HEK293 (cell line): ENCODE data around the gene KRTAP1-5.

ENCODE experiments used
- CTCF ChIA-PET: fragments of 350-600 bp; formaldehyde crosslinking; extraction: SDS; loops from one replicate; lab custom pipeline; 2021; ENCODE audit warnings: antibody characterized with exemption; lab: Yijun Ruan, JAX
- POLR2A ChIA-PET: fragments of 300-600 bp; formaldehyde crosslinking; extraction: SDS; loops from one replicate; lab custom pipeline; 2020; ENCODE audit warnings: antibody characterized with exemption, inconsistent platforms; lab: Yijun Ruan, JAX
- H3K27ac ChIP-seq: fragments of 200-500 bp; sonication (Bioruptor generic); 2 replicates; pipeline ENCODE4 v1.5.1; 2014; ENCODE audit warnings: low read depth, low read length, control low read depth, inconsistent platforms; ENCODE audit errors: extremely low read depth
- H3K36me3 ChIP-seq, 2 experiments: fragments of 200-500 bp in 1 of 2; sonication (Bioruptor generic) in 1 of 2; 1 replicate in 1 of 2; 2 replicates in 1 of 2; pipeline ENCODE4 v1.5.1; 2014 to 2017; ENCODE audit warnings: inconsistent platforms in 2 of 2, low read length in 2 of 2; ENCODE audit not compliant: control insufficient read depth in 2 of 2, insufficient read depth in 1 of 2
- H3K4me1 ChIP-seq: fragments of 200-500 bp; sonication (Bioruptor generic); 2 replicates; pipeline ENCODE4 v1.5.1; 2014; ENCODE audit warnings: mild to moderate bottlenecking, low read length, inconsistent platforms; ENCODE audit not compliant: control insufficient read depth, insufficient read depth
- H3K4me3 ChIP-seq: 2 replicates; pipeline ENCODE4 v1.5.1; 2011; ENCODE audit warnings: low read depth, mild to moderate bottlenecking, control low read depth, low read length, moderate library complexity
- H3K9me3 ChIP-seq: fragments of 200-500 bp; sonication (Bioruptor generic); 2 replicates; pipeline ENCODE4 v1.5.1; 2014; ENCODE audit warnings: low read depth, low read length, inconsistent platforms; ENCODE audit not compliant: control insufficient read depth, insufficient read depth
- EGR2 ChIP-seq: fragments of 450-650 bp; formaldehyde crosslinking; IDR thresholded peaks from 2 replicates; pipeline ENCODE4 v1.5.1; 2016; ENCODE audit warnings: low read depth, missing biosample characterization, missing genetic modification characterization
- GLI4 ChIP-seq: fragments of 450-650 bp; formaldehyde crosslinking; IDR thresholded peaks from 2 replicates; pipeline ENCODE4 v1.5.1; 2016; ENCODE audit warnings: missing biosample characterization, missing genetic modification characterization
- SP3 ChIP-seq: fragments of 450-650 bp; formaldehyde crosslinking; IDR thresholded peaks from 2 replicates; pipeline ENCODE4 v1.5.1; 2016; ENCODE audit warnings: missing biosample characterization, missing genetic modification characterization
- TRIM28 ChIP-seq: IDR thresholded peaks from 2 replicates; pipeline ENCODE4 v1.6.1; 2011; ENCODE audit warnings: low read length, control low read depth, borderline replicate concordance
- ZFP37 ChIP-seq: fragments of 450-650 bp; formaldehyde crosslinking; IDR thresholded peaks from 2 replicates; pipeline ENCODE4 v1.5.1; 2016; ENCODE audit warnings: missing biosample characterization, missing genetic modification characterization
- ZFP41 ChIP-seq: fragments of 450-650 bp; formaldehyde crosslinking; IDR thresholded peaks from 2 replicates; pipeline ENCODE4 v1.5.1; 2016; ENCODE audit warnings: missing biosample characterization, missing genetic modification characterization, borderline replicate concordance
- ZFP69B ChIP-seq: fragments of 450-650 bp; formaldehyde crosslinking; IDR thresholded peaks from 2 replicates; pipeline ENCODE4 v1.5.1; 2016; ENCODE audit warnings: missing biosample characterization, missing genetic modification characterization
- ZNF140 ChIP-seq: fragments of 450-650 bp; formaldehyde crosslinking; IDR thresholded peaks from 2 replicates; pipeline ENCODE4 v1.5.1; 2016; ENCODE audit warnings: missing biosample characterization, missing genetic modification characterization
- ZNF23 ChIP-seq: fragments of 450-650 bp; formaldehyde crosslinking; IDR thresholded peaks from 2 replicates; pipeline ENCODE4 v1.5.1; 2016; ENCODE audit warnings: missing biosample characterization, missing genetic modification characterization, borderline replicate concordance
- ZNF266 ChIP-seq: fragments of 450-650 bp; formaldehyde crosslinking; IDR thresholded peaks from 2 replicates; pipeline ENCODE4 v1.5.1; 2016; ENCODE audit warnings: missing biosample characterization, missing genetic modification characterization, low read depth
- ZNF274 ChIP-seq, 2 experiments: fragments of 200-500 bp in 1 of 2; fragments of 450-650 bp in 1 of 2; sonication (Bioruptor generic) in 1 of 2; formaldehyde crosslinking in 1 of 2; IDR thresholded peaks; 2 replicates each; pipeline versions ENCODE4 v1.5.1 to v1.6.1; 2014 to 2016; ENCODE audit warnings: borderline replicate concordance in 1 of 2, inconsistent platforms in 1 of 2, low read length in 1 of 2, missing biosample characterization in 1 of 2, missing genetic modification characterization in 1 of 2
- ZNF280C ChIP-seq: fragments of 450-650 bp; formaldehyde crosslinking; IDR thresholded peaks from 2 replicates; pipeline ENCODE4 v1.5.1; 2016; ENCODE audit warnings: missing biosample characterization, missing genetic modification characterization
- ZNF354C ChIP-seq: fragments of 450-650 bp; formaldehyde crosslinking; IDR thresholded peaks from 2 replicates; pipeline ENCODE4 v1.5.1; 2016; ENCODE audit warnings: missing biosample characterization, missing genetic modification characterization, low read depth, borderline replicate concordance
- ZNF488 ChIP-seq: fragments of 450-650 bp; formaldehyde crosslinking; IDR thresholded peaks from 2 replicates; pipeline ENCODE4 v1.5.1; 2016; ENCODE audit warnings: missing biosample characterization, missing genetic modification characterization
- ZNF530 ChIP-seq: fragments of 450-650 bp; formaldehyde crosslinking; IDR thresholded peaks from 2 replicates; pipeline ENCODE4 v1.5.1; 2016; ENCODE audit warnings: low read depth, missing biosample characterization, missing genetic modification characterization
- ZNF76 ChIP-seq: fragments of 450-650 bp; formaldehyde crosslinking; IDR thresholded peaks from 2 replicates; pipeline ENCODE4; 2016; ENCODE audit warnings: low read depth, missing biosample characterization, missing genetic modification characterization, borderline replicate concordance
- ZNF830 ChIP-seq: fragments of 450-650 bp; IDR thresholded peaks from 2 replicates; pipeline ENCODE4 v1.5.0; 2018; ENCODE audit warnings: missing biosample characterization, missing genetic modification characterization, low read depth, mild to moderate bottlenecking, moderate library complexity
- ZNF837 ChIP-seq: fragments of 450-650 bp; formaldehyde crosslinking; IDR thresholded peaks from 2 replicates; pipeline ENCODE4 v1.5.1; 2016; ENCODE audit warnings: missing biosample characterization, missing genetic modification characterization
- TF ChIP-seq, protein P1 (sequence below): fragments of 450-650 bp; IDR thresholded peaks from 2 replicates; pipeline ENCODE4 v1.5.1; 2018; ENCODE audit warnings: missing biosample characterization, mild to moderate bottlenecking, missing genetic modification characterization
- TF ChIP-seq, protein P2 (sequence below): fragments of 450-650 bp; formaldehyde crosslinking; conservative IDR thresholded peaks from 2 replicates; pipeline ENCODE4 v1.5.1; 2016; ENCODE audit warnings: low read depth, missing biosample characterization, missing genetic modification characterization

The KRTAP1-5 gene

GRCh38 chr17:41008811-41009210 lies 18.2 kb downstream of the KRTAP1-5 start, which contains the start of gene KRTAP3-1:
Gene KRTAP3-1 (minus strand): TSS chr17:41009128. CDS start chr17:41009074, 54 bp downstream.
- Histone ChIP-seq H3K4me3 (no peak within 1 kb of the TSS), H3K36me3 (no peaks in the 10 kb centered on the region)
- CTCF ChIA-PET, result interaction anchor here (0.5 kb wide), 1 partner anchor 640 kb away, joined by 3 read pairs; no protein-coding TSS in a partner anchor
- TF ChIP-seq ZNF266 (tag by site-specific recombination) (no peak), EGR2 (tag by site-specific recombination) (no peak), ZFP69B (tag by site-specific recombination) (no peak), ZNF76 (tag by site-specific recombination) (no peak), ZFP37 (tag by site-specific recombination) (no peak), TRIM28 (no peak), ZNF274 (IDR thresholded peaks at IDR 0.05; ENCODE audit: low read length) (no peak), ZNF274 (tag by site-specific recombination; IDR thresholded peaks at IDR 0.05; ENCODE audit: borderline replicate concordance) (no peak), GLI4 (tag by site-specific recombination) (no peak)
- TF ChIP-seq, protein P1, sequence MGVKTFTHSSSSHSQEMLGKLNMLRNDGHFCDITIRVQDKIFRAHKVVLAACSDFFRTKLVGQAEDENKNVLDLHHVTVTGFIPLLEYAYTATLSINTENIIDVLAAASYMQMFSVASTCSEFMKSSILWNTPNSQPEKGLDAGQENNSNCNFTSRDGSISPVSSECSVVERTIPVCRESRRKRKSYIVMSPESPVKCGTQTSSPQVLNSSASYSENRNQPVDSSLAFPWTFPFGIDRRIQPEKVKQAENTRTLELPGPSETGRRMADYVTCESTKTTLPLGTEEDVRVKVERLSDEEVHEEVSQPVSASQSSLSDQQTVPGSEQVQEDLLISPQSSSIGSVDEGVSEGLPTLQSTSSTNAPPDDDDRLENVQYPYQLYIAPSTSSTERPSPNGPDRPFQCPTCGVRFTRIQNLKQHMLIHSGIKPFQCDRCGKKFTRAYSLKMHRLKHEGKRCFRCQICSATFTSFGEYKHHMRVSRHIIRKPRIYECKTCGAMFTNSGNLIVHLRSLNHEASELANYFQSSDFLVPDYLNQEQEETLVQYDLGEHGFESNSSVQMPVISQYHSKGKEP, result no peak
- TF ChIP-seq, all 188 proteins: peak for 0
- Histone ChIP-seq H3K9me3 (no peaks in the 10 kb centered on the region), H3K4me1 (no peaks in the 10 kb centered on the region), H3K27ac (no peak within 1 kb of the TSS)
- POLR2A ChIA-PET, result no interaction called here

DNA sequence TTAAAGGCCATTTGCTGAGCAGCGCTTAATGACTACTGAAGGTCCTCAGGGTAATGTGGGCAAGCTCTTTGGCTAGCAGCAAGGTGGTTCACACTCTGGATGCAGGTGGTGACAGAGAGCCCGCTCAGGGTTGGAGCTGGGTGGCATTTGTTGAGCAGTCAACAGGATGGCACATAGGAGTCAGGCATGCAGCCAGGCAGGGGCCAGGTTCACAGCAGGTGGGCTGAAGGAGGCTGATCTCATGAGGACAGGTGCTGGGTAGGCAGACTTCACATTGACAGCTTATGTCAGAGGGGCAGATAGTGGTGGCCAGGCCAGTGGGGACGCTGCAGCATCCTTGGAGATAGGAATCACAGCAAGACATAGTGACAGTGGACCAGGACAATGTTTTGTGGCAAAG lies 22.6 kb downstream of the KRTAP1-5 start:
- CTCF ChIA-PET, result no interaction called here
- POLR2A ChIA-PET, result no interaction called here
- no peak overlapping the region for H3K4me3 ChIP-seq
- no peaks in the 10 kb centered on the region for H3K4me1 ChIP-seq
- TF ChIP-seq ZNF488 (no peak), ZNF837 (tag by site-specific recombination) (no peak), ZNF140 (tag by site-specific recombination) (no peak)
- H3K27ac ChIP-seq, result no peak overlapping the region
- no peaks in the 10 kb centered on the region for H3K9me3 ChIP-seq
- H3K36me3 ChIP-seq, result no peaks in the 10 kb centered on the region

- CTCF ChIA-PET, result no interaction called here
- H3K4me1 ChIP-seq, result no peaks in the 10 kb centered on the region
- H3K27ac ChIP-seq, result no peak overlapping the region
- POLR2A ChIA-PET, result no interaction called here
- H3K36me3 ChIP-seq, result no peaks in the 10 kb centered on the region
- TF ChIP-seq ZNF354C (no peak), ZNF830 (no peak), ZNF280C (no peak), ZFP41 (tag by site-specific recombination) (no peak), SP3 (tag by site-specific recombination) (no peak), ZNF23 (tag by site-specific recombination) (no peak), ZNF530 (tag by site-specific recombination) (no peak)
- TF ChIP-seq, protein P2, sequence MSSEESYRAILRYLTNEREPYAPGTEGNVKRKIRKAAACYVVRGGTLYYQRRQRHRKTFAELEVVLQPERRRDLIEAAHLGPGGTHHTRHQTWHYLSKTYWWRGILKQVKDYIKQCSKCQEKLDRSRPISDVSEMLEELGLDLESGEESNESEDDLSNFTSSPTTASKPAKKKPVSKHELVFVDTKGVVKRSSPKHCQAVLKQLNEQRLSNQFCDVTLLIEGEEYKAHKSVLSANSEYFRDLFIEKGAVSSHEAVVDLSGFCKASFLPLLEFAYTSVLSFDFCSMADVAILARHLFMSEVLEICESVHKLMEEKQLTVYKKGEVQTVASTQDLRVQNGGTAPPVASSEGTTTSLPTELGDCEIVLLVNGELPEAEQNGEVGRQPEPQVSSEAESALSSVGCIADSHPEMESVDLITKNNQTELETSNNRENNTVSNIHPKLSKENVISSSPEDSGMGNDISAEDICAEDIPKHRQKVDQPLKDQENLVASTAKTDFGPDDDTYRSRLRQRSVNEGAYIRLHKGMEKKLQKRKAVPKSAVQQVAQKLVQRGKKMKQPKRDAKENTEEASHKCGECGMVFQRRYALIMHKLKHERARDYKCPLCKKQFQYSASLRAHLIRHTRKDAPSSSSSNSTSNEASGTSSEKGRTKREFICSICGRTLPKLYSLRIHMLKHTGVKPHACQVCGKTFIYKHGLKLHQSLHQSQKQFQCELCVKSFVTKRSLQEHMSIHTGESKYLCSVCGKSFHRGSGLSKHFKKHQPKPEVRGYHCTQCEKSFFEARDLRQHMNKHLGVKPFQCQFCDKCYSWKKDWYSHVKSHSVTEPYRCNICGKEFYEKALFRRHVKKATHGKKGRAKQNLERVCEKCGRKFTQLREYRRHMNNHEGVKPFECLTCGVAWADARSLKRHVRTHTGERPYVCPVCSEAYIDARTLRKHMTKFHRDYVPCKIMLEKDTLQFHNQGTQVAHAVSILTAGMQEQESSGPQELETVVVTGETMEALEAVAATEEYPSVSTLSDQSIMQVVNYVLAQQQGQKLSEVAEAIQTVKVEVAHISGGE (tag by site-specific recombination), result no peak
- no peaks in the 10 kb centered on the region for H3K9me3 ChIP-seq
- no peak overlapping the region for H3K4me3 ChIP-seq
These were observed 23.1 kb downstream of the KRTAP1-5 start for GRCh38 chr17:41003926-41004325.
